H1 (cell line): ENCODE data around the gene ZNF423. TPM values are rescaled to one million over a fixed set of nuclear protein-coding genes. Genes with fewer than 3 reads are reported as not detected.
A peak's percentile ranks its signal among the peaks of the same experiment; 100 is the strongest.

Experiments
- CTCF ChIA-PET: fragments of 300-600 bp; sonication (Branson Sonifier 250); formaldehyde crosslinking; loops from one replicate; lab custom pipeline; 2021; ENCODE audit not compliant: partially characterized antibody; lab: Charles Lee
- POLR2A ChIA-PET: fragments of 300-600 bp; sonication (Branson Sonifier 250); formaldehyde crosslinking; loops from one replicate; lab custom pipeline; 2021; ENCODE audit warnings: inconsistent platforms; ENCODE audit not compliant: partially characterized antibody; lab: Charles Lee
- DNase-seq, 2 experiments: peaks; one replicate each; pipeline versions ENCODE4 v3.0.0 to v3.0.0-alpha.2; 2010 to 2022; ENCODE audit warnings: low spot score in 2 of 2, low read depth in 1 of 2, mixed read lengths in 1 of 2
- FAIRE-seq: peaks from 2 replicates; lab custom pipeline; 2011; peaks lifted over from hg19 to GRCh38; lab: Jason Lieb, UNC
- H2AFZ ChIP-seq: 2 replicates; pipeline ENCODE4 v1.8.1; 2012; ENCODE audit warnings: low read length, inconsistent platforms
- H2AK5ac ChIP-seq: 2 replicates; pipeline ENCODE4 v1.6.1; 2013; ENCODE audit warnings: low read depth, low read length
- H2BK120ac ChIP-seq: replicated peaks from 2 replicates; pipeline ENCODE3; 2013; ENCODE audit warnings: low read depth, low read length, inconsistent platforms
- H2BK12ac ChIP-seq: 2 replicates; pipeline ENCODE4 v1.6.1; 2013; ENCODE audit warnings: low read depth, low read length
- H2BK15ac ChIP-seq: 2 replicates; pipeline ENCODE4 v1.6.1; 2013; ENCODE audit warnings: low read length
- H2BK20ac ChIP-seq: 2 replicates; pipeline ENCODE4 v1.6.1; 2013; ENCODE audit warnings: low read length
- H2BK5ac ChIP-seq: 2 replicates; pipeline ENCODE4 v1.6.1; 2013; ENCODE audit warnings: low read depth, low read length
- H3K14ac ChIP-seq: 2 replicates; pipeline ENCODE4 v1.6.1; 2013; ENCODE audit warnings: inconsistent platforms; ENCODE audit not compliant: insufficient read length
- H3K18ac ChIP-seq: 2 replicates; pipeline ENCODE4 v1.6.1; 2013; ENCODE audit warnings: low read length; ENCODE audit errors: extremely low read depth
- H3K23ac ChIP-seq: 2 replicates; pipeline ENCODE4 v1.6.1; 2013; ENCODE audit warnings: inconsistent platforms; ENCODE audit not compliant: insufficient read length
- H3K23me2 ChIP-seq: 2 replicates; pipeline ENCODE4 v1.6.1; 2013; ENCODE audit warnings: low read depth, low read length
- H3K27ac ChIP-seq: 2 replicates; pipeline ENCODE4 v1.6.1; 2011; ENCODE audit warnings: low read depth, low read length, inconsistent platforms
- H3K27me3 ChIP-seq, 4 experiments: replicated peaks in 1 of 4; 1 replicate in 1 of 4; 2 replicates in 3 of 4; pipeline versions ENCODE4 v1.6.1 to v1.8.1; 2011 to 2013; ENCODE audit warnings: low read length in 3 of 4, mild to moderate bottlenecking in 3 of 4, inconsistent platforms in 2 of 4, mixed read lengths in 2 of 4, moderate library complexity in 1 of 4; ENCODE audit not compliant: control insufficient read depth in 3 of 4, insufficient read depth in 3 of 4; ENCODE audit errors: extremely low read depth in 1 of 4
- H3K36me3 ChIP-seq, 4 experiments: 2 replicates each; pipeline versions ENCODE4 v1.6.1 to v1.8.1; 2011 to 2013; ENCODE audit warnings: mild to moderate bottlenecking in 4 of 4, low read length in 3 of 4, moderate library complexity in 2 of 4, control low read depth in 1 of 4, inconsistent platforms in 1 of 4; ENCODE audit not compliant: insufficient read depth in 4 of 4, control insufficient read depth in 2 of 4
- H3K4ac ChIP-seq: replicated peaks from 2 replicates; pipeline ENCODE3; 2013; ENCODE audit warnings: low read length, low read depth, mixed read lengths, inconsistent platforms; ENCODE audit not compliant: insufficient read length
- H3K4me1 ChIP-seq, 4 experiments: replicated peaks in 1 of 4; 1 replicate in 1 of 4; 2 replicates in 3 of 4; pipeline versions ENCODE4 v1.6.1 to v1.8.1; 2011 to 2013; ENCODE audit warnings: low read length in 3 of 4, inconsistent platforms in 2 of 4, mixed read lengths in 1 of 4; ENCODE audit not compliant: insufficient read depth in 4 of 4, control insufficient read depth in 3 of 4
- H3K4me2 ChIP-seq, 2 experiments: 2 replicates each; pipeline versions ENCODE4 v1.6.1 to v1.8.1; 2011 to 2013; ENCODE audit warnings: low read depth in 2 of 2, low read length in 2 of 2, control low read depth in 1 of 2, inconsistent platforms in 1 of 2, mild to moderate bottlenecking in 1 of 2; ENCODE audit not compliant: insufficient read depth in 1 of 2
- H3K4me3 ChIP-seq, 4 experiments: fragments of 200-600, 300-600 bp in 1 of 4; sonication (generic), shearing (Covaris generic), sonication (Bioruptor Twin) in 1 of 4; 2 replicates each; pipeline versions ENCODE4 v1.5.1 to v1.8.1; 2011 to 2016; ENCODE audit warnings: low read length in 4 of 4, low read depth in 3 of 4, control low read depth in 2 of 4, inconsistent platforms in 2 of 4, mild to moderate bottlenecking in 2 of 4, mixed read lengths in 1 of 4, moderate library complexity in 1 of 4; ENCODE audit not compliant: insufficient read depth in 2 of 4; ENCODE audit errors: extremely low read depth in 1 of 4
- H3K56ac ChIP-seq: replicated peaks from 2 replicates; pipeline ENCODE3; 2013; ENCODE audit warnings: low read depth, mild to moderate bottlenecking, mixed read lengths, low read length, inconsistent platforms; ENCODE audit not compliant: insufficient read length
- H3K79me1 ChIP-seq: 2 replicates; pipeline ENCODE4 v1.6.1; 2013; ENCODE audit warnings: low read depth, low read length, control low read depth
- H3K79me2 ChIP-seq, 2 experiments: 2 replicates each; pipeline versions ENCODE4 v1.6.1 to v1.8.1; 2012 to 2013; ENCODE audit warnings: low read length in 2 of 2, mild to moderate bottlenecking in 2 of 2, inconsistent platforms in 1 of 2; ENCODE audit not compliant: insufficient read depth in 2 of 2, control insufficient read depth in 1 of 2
- H3K9ac ChIP-seq, 4 experiments: replicated peaks in 1 of 4; 1 replicate in 1 of 4; 2 replicates in 3 of 4; pipeline versions ENCODE4 v1.6.1 to v1.8.1; 2011 to 2013; ENCODE audit warnings: low read depth in 3 of 4, low read length in 3 of 4, control low read depth in 2 of 4, mild to moderate bottlenecking in 2 of 4, moderate library complexity in 2 of 4, inconsistent platforms in 1 of 4; ENCODE audit errors: extremely low read depth in 1 of 4
- H3K9me3 ChIP-seq, 2 experiments: 2 replicates each; pipeline versions ENCODE4 v1.6.1 to v1.8.1; 2012 to 2013; ENCODE audit warnings: mild to moderate bottlenecking in 2 of 2, moderate library complexity in 2 of 2, control low read depth in 1 of 2, inconsistent platforms in 1 of 2, low read depth in 1 of 2, low read length in 1 of 2, mixed read lengths in 1 of 2; ENCODE audit not compliant: insufficient read depth in 2 of 2
- H4K20me1 ChIP-seq, 2 experiments: replicated peaks in 1 of 2; 2 replicates each; pipeline versions ENCODE3 to v1.8.1; 2011 to 2013; ENCODE audit warnings: inconsistent platforms in 2 of 2, low read length in 2 of 2, mild to moderate bottlenecking in 1 of 2; ENCODE audit not compliant: insufficient read depth in 2 of 2, control insufficient read depth in 1 of 2
- H4K5ac ChIP-seq: 2 replicates; pipeline ENCODE4 v1.6.1; 2013; ENCODE audit warnings: low read length, low read depth, mixed read lengths, inconsistent platforms; ENCODE audit not compliant: insufficient read length
- H4K8ac ChIP-seq: 2 replicates; pipeline ENCODE4 v1.8.0; 2013; ENCODE audit warnings: mild to moderate bottlenecking, moderate library complexity, low read length, inconsistent platforms; ENCODE audit not compliant: insufficient read depth; ENCODE audit errors: extremely low read depth
- H4K91ac ChIP-seq: replicated peaks from 2 replicates; pipeline ENCODE3; 2013; ENCODE audit warnings: low read length, mixed read lengths, inconsistent platforms; ENCODE audit not compliant: insufficient read length
- CTBP2 ChIP-seq: IDR thresholded peaks from 2 replicates; pipeline ENCODE4 v1.7.0; 2011; ENCODE audit warnings: borderline replicate concordance, mild to moderate bottlenecking, moderate library complexity, mixed read lengths, low read length; ENCODE audit not compliant: insufficient read depth, insufficient read length
- HDAC2 ChIP-seq, 2 experiments: fragments of 300-600 bp in 1 of 2; sonication (generic) in 1 of 2; IDR thresholded peaks; 2 replicates each; pipeline ENCODE4 v1.6.1; 2011 to 2012; ENCODE audit warnings: low read depth in 2 of 2, low read length in 2 of 2, mild to moderate bottlenecking in 2 of 2, moderate library complexity in 2 of 2, borderline replicate concordance in 1 of 2, inconsistent platforms in 1 of 2
- JUND ChIP-seq: IDR thresholded peaks from 2 replicates; pipeline ENCODE4 v1.6.1; 2011; ENCODE audit warnings: mild to moderate bottlenecking, improper control_type of control experiment, low read length
- WGBS, 2 experiments: shearing (Covaris generic) in 1 of 2; methylation state at CpG; one replicate each; pipeline versions ENCODE4 v1.1.6 to v1.1.7; 2013 to 2015; ENCODE audit warnings: low lambda C conversion rate in 2 of 2, mixed read lengths in 2 of 2, inconsistent platforms in 1 of 2, low coverage in 1 of 2, missing lambda C conversion rate in 1 of 2; ENCODE audit not compliant: insufficient replicate concordance in 2 of 2, insufficient coverage in 1 of 2, insufficient read length in 1 of 2; ENCODE audit errors: extremely low coverage in 1 of 2, missing lambda C conversion rate in 1 of 2; 5-methylcytosine and 5-hydroxymethylcytosine counted together
- polyA plus RNA-seq, 7 experiments: library from polyadenylated mRNA; depleted of rRNA in 3 of 7; stranded (reverse) in 5 of 7; unstranded in 2 of 7; fragments of >200 nt in 5 of 7; fragments of 200-250 nt in 2 of 7; gene quantifications; 1 replicate in 5 of 7; 2 replicates in 1 of 7; 4 replicates in 1 of 7; pipeline versions ENCODE4 v1.2.1 to v1.2.3, GENCODE V29; 2011 to 2013; ENCODE audit warnings: missing spikeins in 2 of 7, mixed read lengths in 2 of 7
- total RNA-seq: library from RNA; stranded (reverse); fragmentation: NEBNext Ultra II Directional; extraction: Animal tissue kit (Norgen Biotek cat#: 25700); gene quantifications from 2 replicates; pipeline ENCODE4 v1.2.1, GENCODE V29; 2021
- TF ChIP-seq, protein P1 (sequence below), 3 experiments: IDR thresholded peaks; 1 replicate in 2 of 3; 2 replicates in 1 of 3; pipeline versions ENCODE4 v1.5.1 to v1.6.1; 2011; ENCODE audit warnings: low read length in 3 of 3, mild to moderate bottlenecking in 3 of 3, inconsistent platforms in 2 of 3, low read depth in 1 of 3, moderate library complexity in 1 of 3; ENCODE audit not compliant: insufficient read depth in 1 of 3; ENCODE audit errors: control extremely low read depth in 1 of 3
- TF ChIP-seq, protein P2 (sequence below): IDR thresholded peaks from 2 replicates; pipeline ENCODE4 v1.6.1; 2012; ENCODE audit warnings: inconsistent platforms

The ZNF423 gene
- total and polyA plus RNA-seq, 2 of the 8 experiments (the other 6 are each of a cell fraction or from before 2014, with no cell fraction given), result 38.2 to 52.3 TPM

GRCh38 chr16:49867234-49867633, 11.3 kb upstream of the ZNF423 start:
- Histone ChIP-seq H2BK12ac (peak overlapping the region; percentile 84; the same call in 1 of the 2 replicates), H4K91ac (peak overlapping the region; percentile 88), H2AK5ac (no peak overlapping the region), H3K27me3 (peaks cover 0 to 6% (median 2%) of the 10 kb centered on the region in 4 experiments; a peak in 4 of 7 replicates), H3K27ac (no peak overlapping the region), H3K79me2 (no peaks in the 10 kb centered on the region), H3K9me3 (no peaks in the 10 kb centered on the region), H3K4me3 (peak overlapping the region in 2 of 4 experiments; percentile 2 to 10; a peak in 2 of 8 replicates), H2AFZ (no peak overlapping the region), H3K9ac (no peak overlapping the region), H3K18ac (peak overlapping the region; percentile 78), H3K4ac (peak overlapping the region; percentile 92), H2BK20ac (peak overlapping the region; percentile 95; the same call in 1 of the 2 replicates), H3K56ac (peak overlapping the region; percentile 0), H2BK120ac (peak overlapping the region; percentile 69), H3K36me3 (no peaks in the 10 kb centered on the region), H4K5ac (no peak overlapping the region), H4K20me1 (no peaks in the 10 kb centered on the region), H2BK5ac (peak overlapping the region; percentile 44; the same call in 1 of the 2 replicates), H2BK15ac (peak overlapping the region; percentile 46; the same call in 1 of the 2 replicates), H3K4me1 (peaks cover 7 to 21% (median 16%) of the 10 kb centered on the region in 4 experiments), H3K79me1 (no peaks in the 10 kb centered on the region), H3K23me2 (no peaks in the 10 kb centered on the region), H3K23ac (no peak overlapping the region), H3K14ac (no peak overlapping the region), H3K4me2 (0 out of 4 replicates have a peak overlapping the region, but pooled peaks of 1 of the 2 experiments have one; percentile 4), H4K8ac (no peak overlapping the region)
- WGBS, 2 experiments, result 92% methylated on average over 2 of the region's 2 CpGs; no CpG with 5 or more reads in 1 of the 2 experiments
- ChIA-PET POLR2A (interaction anchor here (1.5 to 2.4 kb wide), 2 partner anchors 8 to 9 kb away, joined by 5 to 7 read pairs; no protein-coding TSS in a partner anchor), CTCF (interaction anchor here (0.9 to 4.5 kb wide), 9 partner anchors 9 to 278 kb away, joined by 3 to 35 read pairs (median 3); no protein-coding TSS in a partner anchor)
- no peak for TF ChIP-seq JUND
- TF ChIP-seq, protein P1, sequence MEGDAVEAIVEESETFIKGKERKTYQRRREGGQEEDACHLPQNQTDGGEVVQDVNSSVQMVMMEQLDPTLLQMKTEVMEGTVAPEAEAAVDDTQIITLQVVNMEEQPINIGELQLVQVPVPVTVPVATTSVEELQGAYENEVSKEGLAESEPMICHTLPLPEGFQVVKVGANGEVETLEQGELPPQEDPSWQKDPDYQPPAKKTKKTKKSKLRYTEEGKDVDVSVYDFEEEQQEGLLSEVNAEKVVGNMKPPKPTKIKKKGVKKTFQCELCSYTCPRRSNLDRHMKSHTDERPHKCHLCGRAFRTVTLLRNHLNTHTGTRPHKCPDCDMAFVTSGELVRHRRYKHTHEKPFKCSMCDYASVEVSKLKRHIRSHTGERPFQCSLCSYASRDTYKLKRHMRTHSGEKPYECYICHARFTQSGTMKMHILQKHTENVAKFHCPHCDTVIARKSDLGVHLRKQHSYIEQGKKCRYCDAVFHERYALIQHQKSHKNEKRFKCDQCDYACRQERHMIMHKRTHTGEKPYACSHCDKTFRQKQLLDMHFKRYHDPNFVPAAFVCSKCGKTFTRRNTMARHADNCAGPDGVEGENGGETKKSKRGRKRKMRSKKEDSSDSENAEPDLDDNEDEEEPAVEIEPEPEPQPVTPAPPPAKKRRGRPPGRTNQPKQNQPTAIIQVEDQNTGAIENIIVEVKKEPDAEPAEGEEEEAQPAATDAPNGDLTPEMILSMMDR (IDR thresholded peaks at IDR 0.05; ENCODE audit: control extremely low read depth in 1 of 3, insufficient read depth in 1 of 3, low read depth in 1 of 3, low read length in 3 of 3), result no peak
- TF ChIP-seq, protein P2, sequence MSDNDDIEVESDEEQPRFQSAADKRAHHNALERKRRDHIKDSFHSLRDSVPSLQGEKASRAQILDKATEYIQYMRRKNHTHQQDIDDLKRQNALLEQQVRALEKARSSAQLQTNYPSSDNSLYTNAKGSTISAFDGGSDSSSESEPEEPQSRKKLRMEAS, result no peak
- TF ChIP-seq CTBP2, result no peak
- no peak for TF ChIP-seq HDAC2 (IDR thresholded peaks at IDR 0.05; ENCODE audit: borderline replicate concordance in 1 of 2, low read depth in 2 of 2, low read length in 2 of 2)
- no peak for FAIRE-seq
- no peak for DNase-seq
